HG02759 (cell line): ENCODE results near the gene SCT.
A peak's percentile ranks its signal among the peaks of the same experiment; 100 is the strongest.

ENCODE experiments used
- ATAC-seq: cut with Tn5 transposase; IDR thresholded peaks from one replicate; pipeline ENCODE4 v1.9.1; 2021; ENCODE audit warnings: mild to moderate bottlenecking, moderate library complexity; ENCODE audit not compliant: unreplicated experiment

Gene SCT

GRCh38 chr11:623349-623869, 3.6 kb downstream of the SCT start:
- no peak for ATAC-seq

GRCh38 chr11:621838-622237, 5.1 kb downstream of the SCT start:
- ATAC-seq: no peak

GRCh38 chr11:620935-621814, 5.8 kb downstream of the SCT start:
- ATAC-seq: no peak

GRCh38 chr11:620201-620600, 6.8 kb downstream of the SCT start:
- ATAC-seq: no peak

GRCh38 chr11:619628-620050, 7.3 kb downstream of the SCT start:
- no peak for ATAC-seq

GRCh38 chr11:618856-619627, 7.9 kb downstream of the SCT start:
- no peak for ATAC-seq

GRCh38 chr11:617912-618682, 8.9 kb downstream of the SCT start:
- no peak for ATAC-seq

GRCh38 chr11:617199-617911, 9.6 kb downstream of the SCT start:
- ATAC-seq: no peak

GRCh38 chr11:616320-617198, 10.4 kb downstream of the SCT start:
- no peak for ATAC-seq

- peak; percentile 81 for ATAC-seq
Measured at GRCh38 chr11:615504-616319, 11.3 kb downstream of the SCT start, which contains the start of gene IRF7. IRF7 (minus strand) TSS chr11:615950; CDS start chr11:615364, 586 bp downstream.

- peak; percentile 2 for ATAC-seq
Measured at GRCh38 chr11:614623-615503, 12.1 kb downstream of the SCT start.

GRCh38 chr11:614021-614622, 12.9 kb downstream of the SCT start:
- no peak for ATAC-seq

- no peak for ATAC-seq
Measured at GRCh38 chr11:613369-613968, 13.5 kb downstream of the SCT start.

- no peak for ATAC-seq
Measured at GRCh38 chr11:612961-613300, 14.1 kb downstream of the SCT start.

- ATAC-seq: no peak
Measured at GRCh38 chr11:612201-612960, 14.6 kb downstream of the SCT start.
